ENCODE measurements around the gene RPAIN. TPM values are rescaled to one million over a fixed set of nuclear protein-coding genes. Genes with fewer than 3 reads are reported as not detected.

RPAIN gene
- total and polyA plus RNA-seq, 10 of the 15 experiments (the other 5 are each of a cell fraction or from before 2014, with no cell fraction given), result 45.8 to 109 (median 70.5) TPM

DNA sequence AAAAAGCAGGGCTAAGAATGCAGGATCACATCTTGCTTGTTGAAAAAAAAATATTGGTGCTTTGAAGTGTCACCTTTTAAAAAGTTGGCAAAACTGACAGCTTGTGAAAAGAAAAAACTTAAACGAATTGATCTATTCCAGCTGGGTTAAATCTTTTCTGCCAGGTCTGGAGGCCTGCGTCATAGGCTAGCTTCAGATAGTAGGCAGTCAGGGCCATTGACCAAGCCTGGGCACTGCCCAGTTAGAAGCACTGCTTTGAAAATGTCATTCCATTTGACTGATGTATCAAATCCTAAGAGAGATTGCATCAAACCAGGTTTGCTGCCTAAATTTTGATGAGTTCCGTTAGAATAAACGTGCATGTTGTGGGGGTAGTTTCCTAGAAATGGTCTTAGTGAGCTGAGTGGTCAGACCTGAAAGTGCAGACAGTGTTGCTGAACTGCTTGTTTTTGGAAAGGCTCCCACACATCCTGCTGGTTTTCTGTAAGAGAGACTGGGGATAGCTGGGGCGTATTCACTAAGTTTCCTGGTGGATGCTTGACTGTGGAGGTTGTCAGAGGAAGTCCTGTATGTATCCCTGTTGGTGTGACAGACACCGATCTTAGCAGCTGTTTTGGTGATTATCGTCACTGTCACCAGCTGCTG is 39.4 kb upstream of the RPAIN start:
- H4K20me1 ChIP-seq (ENCODE audit: control insufficient read depth, insufficient read depth), result no peaks in the 10 kb centered on the region; the same call in 1 of the 2 replicates
- no peak overlapping the region for H3K27ac ChIP-seq (ENCODE audit: control insufficient read depth, insufficient read depth)
- ChIA-PET RAD21 (ENCODE audit: unreplicated experiment) (interaction anchor here (1.5 kb wide), 1 partner anchor 36 kb away, joined by 5 read pairs; no protein-coding TSS in a partner anchor), POLR2A (interaction anchor here (0.6 kb wide), 1 partner anchor 62 kb away, joined by 7 read pairs; no protein-coding TSS in a partner anchor), CTCF (interaction anchor here (1.3 kb wide), 1 partner anchor 18 kb away, joined by 5 read pairs; no protein-coding TSS in a partner anchor), SMC1A (ENCODE audit: uncharacterized antibody, unreplicated experiment) (interaction anchor here (0.6 kb wide), 2 partner anchors 134 to 189 kb away, joined by 3 read pairs; partner anchors contain the start of gene ZNF594)
- TF ChIP-seq SP1 (IDR thresholded peaks at IDR 0.05; ENCODE audit: low read depth, low read length), result no peak
- TF ChIP-seq NRF1 (conservative IDR thresholded peaks at IDR 0.05; ENCODE audit: low read depth, low read length), result no peak
- TF ChIP-seq JUND (IDR thresholded peaks at IDR 0.05; ENCODE audit: low read depth, low read length), result no peak
- TF ChIP-seq MEF2A (IDR thresholded peaks at IDR 0.05; ENCODE audit: insufficient read depth, low read depth, low read length), result no peak
- intact Hi-C loops (cut with micrococcal nuclease; ENCODE audit: unreplicated experiment) (no loop called here), in situ Hi-C loops (cut with MboI) (no loop called here)
- peaks cover 35 to 65% of the 10 kb centered on the region in 2 experiments for H3K36me3 ChIP-seq (ENCODE audit: control insufficient read depth in 2 of 2, insufficient read depth in 2 of 2, low read length in 1 of 2)
- no TSS peak for BruUV-seq (replicated peaks)
- H3K27me3 ChIP-seq (replicated peaks in 1 of 2; ENCODE audit: control insufficient read depth in 2 of 2, insufficient read depth in 2 of 2, low read length in 1 of 2), result no peaks in the 10 kb centered on the region
- DNase-seq (ENCODE audit: low read depth, low spot score) (no peak), FAIRE-seq (no peak), ATAC-seq (no peak)
- no peak overlapping the region for H3K9ac ChIP-seq (ENCODE audit: control insufficient read depth, insufficient read depth, low read length)
- no peaks in the 10 kb centered on the region for H3K79me2 ChIP-seq (ENCODE audit: control insufficient read depth, insufficient read depth, low read length)
- H3K4me1 ChIP-seq (ENCODE audit: control insufficient read depth, insufficient read depth, low read length), result no peaks in the 10 kb centered on the region
- no peak overlapping the region for H3K4me3 ChIP-seq
- no peak overlapping the region for H2AFZ ChIP-seq (ENCODE audit: control insufficient read depth, low read depth, low read length)
- no peak overlapping the region for H3K4me2 ChIP-seq (ENCODE audit: control insufficient read depth, insufficient read depth)
- H3K9me3 ChIP-seq (replicated peaks; ENCODE audit: control insufficient read depth, insufficient read depth, low read length), result no peaks in the 10 kb centered on the region
- WGBS (ENCODE audit: insufficient coverage, insufficient replicate concordance, low lambda C conversion rate, missing lambda C conversion rate), result 86% methylated on average over 7 of the region's 7 CpGs

DNA sequence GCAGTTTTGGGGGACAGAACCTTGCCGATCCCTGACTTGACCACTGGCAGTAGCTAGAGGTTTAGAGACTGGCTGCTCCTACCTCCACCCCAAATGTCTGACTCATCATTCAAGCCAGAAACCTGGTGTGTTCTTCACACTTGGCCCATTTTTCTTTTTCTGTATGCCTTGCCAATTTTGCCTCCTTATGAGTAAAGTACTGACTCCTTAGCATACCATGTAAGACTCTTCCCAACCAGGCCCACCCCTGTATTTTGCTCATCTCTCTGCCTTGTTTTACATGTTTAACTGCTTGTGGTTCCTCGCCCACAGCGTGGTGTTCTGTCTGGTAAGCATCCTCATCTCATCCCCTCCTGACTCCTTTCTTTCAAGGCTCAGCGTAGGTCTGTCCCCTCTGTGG is 38.4 kb upstream of the RPAIN start:
- in situ Hi-C loops (cut with MboI), result no loop called here
- Histone ChIP-seq H3K27me3 (replicated peaks in 1 of 2; ENCODE audit: control insufficient read depth in 2 of 2, insufficient read depth in 2 of 2, low read length in 1 of 2) (no peaks in the 10 kb centered on the region), H3K9ac (ENCODE audit: control insufficient read depth, insufficient read depth, low read length) (no peak overlapping the region), H3K4me1 (ENCODE audit: control insufficient read depth, insufficient read depth, low read length) (no peaks in the 10 kb centered on the region), H4K20me1 (ENCODE audit: control insufficient read depth, insufficient read depth) (no peaks in the 10 kb centered on the region; the same call in 1 of the 2 replicates), H3K4me2 (ENCODE audit: control insufficient read depth, insufficient read depth) (no peak overlapping the region), H3K4me3 (no peak overlapping the region), H3K27ac (ENCODE audit: control insufficient read depth, insufficient read depth) (no peak overlapping the region), H3K9me3 (replicated peaks; ENCODE audit: control insufficient read depth, insufficient read depth, low read length) (no peaks in the 10 kb centered on the region), H3K79me2 (ENCODE audit: control insufficient read depth, insufficient read depth, low read length) (no peaks in the 10 kb centered on the region), H3K36me3 (ENCODE audit: control insufficient read depth in 2 of 2, insufficient read depth in 2 of 2, low read length in 1 of 2) (peaks cover 32 to 61% of the 10 kb centered on the region in 2 experiments), H2AFZ (ENCODE audit: control insufficient read depth, low read depth, low read length) (no peak overlapping the region)
- FAIRE-seq, result no peak
- intact Hi-C loops (cut with micrococcal nuclease; ENCODE audit: unreplicated experiment), result no loop called here
- RAD21 ChIA-PET (ENCODE audit: unreplicated experiment), result interaction anchor here (1.5 kb wide), 1 partner anchor 35 kb away, joined by 5 read pairs; no protein-coding TSS in a partner anchor
- no TSS peak for BruUV-seq (replicated peaks)
- WGBS (ENCODE audit: insufficient coverage, insufficient replicate concordance, low lambda C conversion rate, missing lambda C conversion rate), result 98% methylated on average over 4 of the region's 4 CpGs
- CTCF ChIA-PET, result no interaction called here
- DNase-seq (ENCODE audit: low read depth, low spot score), result no peak
- TF ChIP-seq ZNF217 (IDR thresholded peaks at IDR 0.05), result no peak
- TF ChIP-seq EGR1 (IDR thresholded peaks at IDR 0.05; ENCODE audit: borderline replicate concordance in 1 of 2, low read depth in 2 of 2, low read length in 2 of 2), result no peak
- no peak for TF ChIP-seq RUNX3 (IDR thresholded peaks at IDR 0.05; ENCODE audit: low read length)
- peak; percentile 49 for TF ChIP-seq POLR2A (IDR thresholded peaks at IDR 0.05; ENCODE audit: low read depth, low read length)
- 0 out of 2 replicates have a peak, but pooled peaks have one; percentile 28 for TF ChIP-seq POLR2AphosphoS5 (IDR thresholded peaks at IDR 0.05; ENCODE audit: low read length)
- POLR2A ChIA-PET, result interaction anchor here (1.4 kb wide), 1 partner anchor 8 kb away, joined by 3 read pairs; no protein-coding TSS in a partner anchor
- SMC1A ChIA-PET (ENCODE audit: uncharacterized antibody, unreplicated experiment), result interaction anchor here (0.6 kb wide), 1 partner anchor 189 kb away, joined by 3 read pairs; the partner anchor contains the start of gene ZNF594
- no peak; the same call in 2 of the 3 replicates for ATAC-seq
